AG04449 (cell line): ENCODE data around the gene ARID1B.

Source experiments
- CTCF ChIA-PET: fragments of 350-600 bp; formaldehyde crosslinking; extraction: SDS; loops from one replicate; lab custom pipeline; 2021; ENCODE audit warnings: antibody characterized with exemption; lab: Yijun Ruan, JAX
- POLR2A ChIA-PET: fragments of 400-600, 350-600 bp; formaldehyde crosslinking; extraction: SDS; loops from one replicate; lab custom pipeline; 2020; ENCODE audit warnings: antibody characterized with exemption, inconsistent platforms; lab: Yijun Ruan, JAX
- DNase-seq: peaks from one replicate; pipeline ENCODE4 v3.0.0-alpha.2; 2010; ENCODE audit warnings: low read depth, low spot score
- H3K4me3 ChIP-seq: 2 replicates; pipeline ENCODE4 v1.5.1; 2011; ENCODE audit warnings: low read depth, mild to moderate bottlenecking, control low read depth, low read length
- CTCF ChIP-seq: IDR thresholded peaks from one replicate; pipeline ENCODE4 v1.5.1; 2011; ENCODE audit warnings: mild to moderate bottlenecking, moderate library complexity, low read length, control low read depth, inconsistent platforms; ENCODE audit not compliant: insufficient read depth; ENCODE audit errors: missing control alignments

ARID1B gene

GRCh38 chr6:156906451-156906850 lies 129.3 kb downstream of the ARID1B start:
- CTCF ChIA-PET: no interaction called here
- no peak for DNase-seq
- TF ChIP-seq CTCF: no peak
- H3K4me3 ChIP-seq: no peak overlapping the region
- POLR2A ChIA-PET: no interaction called here

DNA sequence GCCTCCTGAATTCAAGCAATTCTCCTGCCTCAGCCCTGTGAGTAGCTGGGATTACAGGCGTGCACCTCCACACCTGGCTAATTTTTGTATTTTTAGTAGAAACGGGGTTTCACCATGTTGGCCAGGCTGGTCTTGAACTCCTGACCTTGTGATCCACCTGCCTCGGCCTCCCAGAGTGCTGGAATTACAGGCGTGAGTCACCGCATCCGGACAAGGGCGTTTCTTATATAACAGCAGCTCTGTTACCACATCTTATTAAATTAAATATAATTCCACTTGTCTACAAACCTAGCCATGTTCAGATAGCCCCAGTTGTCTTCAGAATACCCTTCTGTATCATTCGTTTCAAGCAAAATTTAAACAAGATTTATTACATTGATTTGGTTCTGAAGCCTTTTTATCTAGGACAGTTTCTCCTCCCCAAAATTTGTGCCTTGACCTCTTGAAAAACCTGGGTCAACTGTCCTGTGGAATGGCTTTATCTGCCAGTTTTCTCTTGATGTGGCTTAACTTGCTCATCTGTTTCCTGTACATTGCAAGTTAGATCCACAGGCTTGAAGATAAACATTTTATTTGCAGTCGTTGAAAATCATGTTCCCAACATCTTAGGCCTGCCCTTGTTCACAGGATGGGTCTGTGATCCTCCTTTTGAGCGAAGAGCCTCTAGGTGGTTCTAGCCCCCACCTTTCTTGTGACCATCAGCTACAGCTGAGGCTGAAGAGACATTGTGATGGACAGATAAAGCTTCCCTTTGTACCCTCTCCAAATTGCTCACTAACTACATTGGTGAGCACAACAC lies 132.2 kb downstream of the ARID1B start:
- POLR2A ChIA-PET: no interaction called here
- CTCF ChIA-PET: interaction anchor here (1.4 kb wide), 1 partner anchor 40 kb away, joined by 3 read pairs; no protein-coding TSS in a partner anchor
- no peak for DNase-seq

GRCh38 chr6:156910011-156910334 lies 132.8 kb downstream of the ARID1B start:
- ChIA-PET POLR2A (no interaction called here), CTCF (interaction anchor here (1.4 kb wide), 1 partner anchor 40 kb away, joined by 3 read pairs; no protein-coding TSS in a partner anchor)
- H3K4me3 ChIP-seq: no peak overlapping the region
- TF ChIP-seq CTCF: no peak
- DNase-seq: no peak

More for the DNA sequence above, 132.2 kb downstream of the ARID1B start:
- no peak for TF ChIP-seq CTCF
- H3K4me3 ChIP-seq: no peak overlapping the region

DNA sequence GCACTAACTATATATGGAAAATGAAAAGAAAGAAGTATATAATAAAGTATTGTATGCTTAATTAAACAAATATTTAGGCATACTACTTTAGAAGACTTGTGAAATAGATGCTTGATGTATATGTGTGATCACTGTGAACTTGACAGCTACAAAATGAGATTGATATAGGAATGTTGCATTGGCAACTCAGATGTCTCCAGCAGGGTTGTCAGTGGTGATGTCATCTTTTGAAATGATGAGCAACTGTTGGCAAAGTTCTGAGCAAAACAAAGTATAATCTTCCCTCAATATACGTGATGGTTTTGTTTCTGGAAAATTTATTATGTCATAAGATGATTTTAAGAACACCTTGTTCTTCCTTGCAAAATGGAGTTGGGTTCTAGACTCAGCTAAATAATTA lies 133.8 kb downstream of the ARID1B start:
- CTCF ChIA-PET: interaction anchor here (0.6 to 1.4 kb wide), 4 partner anchors 9 to 44 kb away, joined by 3 read pairs; no protein-coding TSS in a partner anchor
- no peak for TF ChIP-seq CTCF
- no peak for DNase-seq
- POLR2A ChIA-PET: no interaction called here
- H3K4me3 ChIP-seq: no peak overlapping the region

DNA sequence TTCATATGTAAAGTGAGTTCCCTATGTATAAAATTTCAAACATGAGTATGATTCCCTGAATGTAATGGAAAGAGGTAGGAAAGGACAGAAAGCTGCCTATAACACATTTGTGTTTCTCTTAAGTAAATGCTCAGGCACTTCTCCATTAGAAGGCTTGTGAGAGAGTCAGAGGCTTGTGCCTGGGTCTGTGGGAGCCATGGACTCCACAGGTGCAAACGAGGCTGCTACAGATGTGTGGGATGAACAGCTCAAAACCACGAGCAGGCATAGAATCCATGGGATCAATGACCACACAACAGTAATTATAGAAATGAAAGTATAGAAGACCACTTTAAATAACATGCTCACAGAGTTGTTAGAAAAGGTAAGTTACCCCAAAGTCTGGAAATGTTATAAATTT lies 134.4 kb downstream of the ARID1B start:
- no peak for TF ChIP-seq CTCF
- no peak overlapping the region for H3K4me3 ChIP-seq
- no peak for DNase-seq
- CTCF ChIA-PET: interaction anchor here (1.1 to 1.4 kb wide), 2 partner anchors 14 to 44 kb away, joined by 3 read pairs; no protein-coding TSS in a partner anchor
- POLR2A ChIA-PET: no interaction called here

DNA sequence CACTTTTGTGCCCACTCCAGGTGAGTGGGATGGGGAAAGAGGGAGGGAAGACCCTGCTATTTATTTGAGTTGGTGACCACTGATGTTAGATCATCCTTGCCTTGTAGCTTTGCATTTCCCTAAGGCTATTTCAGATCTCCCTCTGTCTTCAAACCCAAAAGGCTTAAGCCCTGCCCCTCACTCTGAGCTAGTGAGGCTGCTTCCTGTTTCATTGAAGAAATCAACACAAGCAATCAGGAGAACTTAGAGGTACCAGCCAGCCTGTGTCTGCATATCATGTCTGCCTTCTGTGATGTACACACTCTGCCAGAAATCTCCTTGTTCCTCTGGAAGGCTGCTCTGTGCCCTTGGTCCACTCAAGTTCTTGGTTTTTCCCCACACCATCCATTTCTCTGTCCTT lies 135.3 kb downstream of the ARID1B start:
- ChIA-PET CTCF (no interaction called here), POLR2A (no interaction called here)
- TF ChIP-seq CTCF: no peak

More for the DNA sequence above, 135.3 kb downstream of the ARID1B start:
- H3K4me3 ChIP-seq: no peak overlapping the region
- DNase-seq: no peak
